ENCODE results near the gene FAM171A2.

DNA sequence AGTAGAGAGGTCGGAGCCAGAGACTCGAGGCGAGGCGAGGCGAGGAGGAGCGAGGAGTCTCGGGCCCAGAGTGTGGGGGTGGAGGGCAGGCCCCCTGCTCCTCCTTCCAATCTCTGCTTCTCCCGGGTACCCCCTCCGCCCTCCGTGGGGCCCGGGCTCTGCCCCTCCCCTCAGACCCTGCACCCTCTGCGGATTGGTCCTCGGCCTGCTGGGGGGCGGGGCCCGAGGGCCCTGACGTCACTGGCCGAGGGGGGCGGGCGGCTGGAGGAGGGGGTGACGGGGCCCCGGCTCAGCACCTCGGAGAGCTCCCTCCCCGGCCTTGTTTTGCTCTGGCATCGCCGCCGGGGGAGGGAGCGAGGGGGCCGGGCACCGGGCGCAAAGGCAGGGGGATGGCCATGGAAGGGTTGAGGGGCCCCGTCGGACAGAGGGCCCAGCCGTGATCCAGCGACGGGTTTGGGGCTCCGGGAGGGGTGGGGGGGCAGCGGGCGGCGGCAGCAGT, 55.3 kb downstream of the FAM171A2 start, which contains the start of gene RUNDC3A:
- no peak for TF ChIP-seq EZH2 (IDR thresholded peaks at IDR 0.05; ENCODE audit: borderline replicate concordance, low read length)
- TF ChIP-seq, protein P1, sequence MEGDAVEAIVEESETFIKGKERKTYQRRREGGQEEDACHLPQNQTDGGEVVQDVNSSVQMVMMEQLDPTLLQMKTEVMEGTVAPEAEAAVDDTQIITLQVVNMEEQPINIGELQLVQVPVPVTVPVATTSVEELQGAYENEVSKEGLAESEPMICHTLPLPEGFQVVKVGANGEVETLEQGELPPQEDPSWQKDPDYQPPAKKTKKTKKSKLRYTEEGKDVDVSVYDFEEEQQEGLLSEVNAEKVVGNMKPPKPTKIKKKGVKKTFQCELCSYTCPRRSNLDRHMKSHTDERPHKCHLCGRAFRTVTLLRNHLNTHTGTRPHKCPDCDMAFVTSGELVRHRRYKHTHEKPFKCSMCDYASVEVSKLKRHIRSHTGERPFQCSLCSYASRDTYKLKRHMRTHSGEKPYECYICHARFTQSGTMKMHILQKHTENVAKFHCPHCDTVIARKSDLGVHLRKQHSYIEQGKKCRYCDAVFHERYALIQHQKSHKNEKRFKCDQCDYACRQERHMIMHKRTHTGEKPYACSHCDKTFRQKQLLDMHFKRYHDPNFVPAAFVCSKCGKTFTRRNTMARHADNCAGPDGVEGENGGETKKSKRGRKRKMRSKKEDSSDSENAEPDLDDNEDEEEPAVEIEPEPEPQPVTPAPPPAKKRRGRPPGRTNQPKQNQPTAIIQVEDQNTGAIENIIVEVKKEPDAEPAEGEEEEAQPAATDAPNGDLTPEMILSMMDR (IDR thresholded peaks at IDR 0.05; ENCODE audit: low read length) = no peak
